Astrocyte (in vitro differentiated cells and primary cell): ENCODE data around the gene SPARC. TPM values are rescaled to one million over a fixed set of nuclear protein-coding genes. Genes with fewer than 3 reads are reported as not detected.

Source experiments
- DNase-seq: peaks from one replicate; pipeline ENCODE4 v3.0.0-alpha.2; 2010; ENCODE audit warnings: low read depth
- FAIRE-seq: peaks from 2 replicates; lab custom pipeline; 2011; peaks lifted over from hg19 to GRCh38; lab: Jason Lieb, UNC
- H2AFZ ChIP-seq: 2 replicates; pipeline ENCODE4 v1.6.0; 2012; ENCODE audit warnings: low read depth, low read length, inconsistent platforms
- H3K27ac ChIP-seq: 2 replicates; pipeline ENCODE4 v1.5.1; 2011; ENCODE audit warnings: low read depth, low read length, inconsistent platforms
- H3K27me3 ChIP-seq: 2 replicates; pipeline ENCODE4 v1.6.0; 2011; ENCODE audit warnings: low read length, inconsistent platforms; ENCODE audit not compliant: insufficient read depth
- H3K36me3 ChIP-seq: 2 replicates; pipeline ENCODE4 v1.5.1; 2011; ENCODE audit warnings: low read length, inconsistent platforms; ENCODE audit not compliant: insufficient read depth
- H3K4me1 ChIP-seq: 2 replicates; pipeline ENCODE4 v1.5.1; 2011; ENCODE audit warnings: low read length, inconsistent platforms; ENCODE audit not compliant: insufficient read depth
- H3K4me2 ChIP-seq: 2 replicates; pipeline ENCODE4 v1.6.0; 2012; ENCODE audit warnings: low read length, inconsistent platforms
- H3K4me3 ChIP-seq: 2 replicates; pipeline ENCODE4 v1.5.1; 2011; ENCODE audit warnings: low read depth, mild to moderate bottlenecking, low read length, inconsistent platforms; ENCODE audit not compliant: insufficient read depth
- H3K79me2 ChIP-seq: 2 replicates; pipeline ENCODE4 v1.6.0; 2012; ENCODE audit warnings: mild to moderate bottlenecking, low read length, inconsistent platforms; ENCODE audit not compliant: insufficient read depth
- H3K9ac ChIP-seq: 2 replicates; pipeline ENCODE4 v1.6.0; 2012; ENCODE audit warnings: mild to moderate bottlenecking, low read length, inconsistent platforms
- H3K9me3 ChIP-seq: 2 replicates; pipeline ENCODE4 v1.5.1; 2012; ENCODE audit warnings: low read depth, mild to moderate bottlenecking, low read length, inconsistent platforms; ENCODE audit not compliant: insufficient read depth
- H4K20me1 ChIP-seq: 2 replicates; pipeline ENCODE4 v1.6.0; 2012; ENCODE audit warnings: low read length, inconsistent platforms; ENCODE audit not compliant: insufficient read depth
- H3K27ac Mint-ChIP-seq: one replicate; pipeline ENCODE4 v1.8.0; 2021; ENCODE audit warnings: mild to moderate bottlenecking, mixed read lengths; ENCODE audit not compliant: unreplicated experiment
- H3K27me3 Mint-ChIP-seq: one replicate; pipeline ENCODE4 v1.8.0; 2021; ENCODE audit warnings: low read depth, mixed read lengths; ENCODE audit not compliant: unreplicated experiment
- H3K36me3 Mint-ChIP-seq: one replicate; pipeline ENCODE4 v1.8.0; 2021; ENCODE audit warnings: low read depth, mixed read lengths; ENCODE audit not compliant: unreplicated experiment
- H3K4me1 Mint-ChIP-seq: one replicate; pipeline ENCODE4 v1.8.0; 2021; ENCODE audit warnings: low read depth, mixed read lengths; ENCODE audit not compliant: unreplicated experiment
- H3K4me3 Mint-ChIP-seq: one replicate; pipeline ENCODE4 v1.8.0; 2021; ENCODE audit warnings: mild to moderate bottlenecking, moderate library complexity, mixed read lengths; ENCODE audit not compliant: unreplicated experiment
- H3K9me3 Mint-ChIP-seq: one replicate; pipeline ENCODE4 v1.8.0; 2021; ENCODE audit warnings: mild to moderate bottlenecking, mixed read lengths; ENCODE audit not compliant: unreplicated experiment
- EZH2 ChIP-seq: IDR thresholded peaks from 2 replicates; pipeline ENCODE4 v1.6.1; 2012; ENCODE audit warnings: mild to moderate bottlenecking, low read length, inconsistent platforms; ENCODE audit not compliant: insufficient read depth
- total RNA-seq: library from RNA; stranded (reverse); gene quantifications from 2 replicates; pipeline ENCODE4 v1.2.1, GENCODE V29; 2021
- TF ChIP-seq, protein P1 (sequence below): IDR thresholded peaks from 2 replicates; pipeline ENCODE4 v1.5.1; 2011; ENCODE audit warnings: low read depth, mild to moderate bottlenecking, inconsistent platforms, low read length, moderate library complexity; ENCODE audit not compliant: insufficient read depth

Gene SPARC
- total RNA-seq, 1 donor from 2014 or later, result 15,667 TPM

DNA sequence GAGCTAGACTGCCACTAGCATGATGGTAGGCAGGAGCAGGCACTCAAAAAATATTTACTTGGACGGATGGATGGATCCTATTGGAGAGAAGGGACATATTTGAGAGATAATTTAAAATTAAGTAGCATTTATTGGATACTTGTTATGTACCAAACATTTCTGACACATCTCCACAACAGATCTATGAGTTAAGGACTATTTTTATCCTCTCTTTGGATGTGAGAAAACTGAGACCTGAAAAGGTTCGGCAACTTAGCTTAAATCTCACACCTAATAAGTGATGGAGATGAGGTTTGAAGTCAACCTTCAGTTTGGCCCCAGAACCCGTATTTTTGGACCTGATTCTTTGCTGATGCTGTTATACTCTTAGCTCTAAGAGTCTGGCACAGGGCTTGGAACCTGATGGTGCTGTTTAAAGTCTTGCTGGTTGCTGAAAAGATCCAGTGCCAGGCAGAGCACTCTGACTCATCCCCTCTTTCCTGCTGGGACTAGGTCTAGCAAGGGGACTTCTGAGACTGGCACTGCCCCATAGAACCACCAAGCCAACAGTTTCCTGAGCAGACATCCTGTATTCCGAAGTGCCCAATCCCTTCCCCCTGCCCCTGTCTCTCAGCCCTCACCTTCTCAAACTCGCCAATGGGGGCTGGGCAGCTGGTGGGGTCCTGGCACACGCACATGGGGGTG lies 15.6 kb downstream of the SPARC start:
- Histone ChIP-seq H4K20me1 (peaks cover 96% of the 10 kb centered on the region), H3K9ac (peak overlapping the region; percentile 72), H3K27me3 (no peaks in the 10 kb centered on the region), H3K79me2 (peaks cover 87% of the 10 kb centered on the region), H3K27ac (peak overlapping the region; percentile 83), H2AFZ (no peak overlapping the region), H3K4me2 (peak overlapping the region; percentile 32), H3K4me3 (no peak overlapping the region), H3K9me3 (no peaks in the 10 kb centered on the region), H3K4me1 (peaks cover 71% of the 10 kb centered on the region), H3K36me3 (peaks cover 90% of the 10 kb centered on the region)
- no peak for DNase-seq
- FAIRE-seq, result no peak
- Mint-ChIP-seq H3K27ac (peak overlapping the region; percentile 94), H3K4me1 (peaks cover 80% of the 10 kb centered on the region), H3K36me3 (peaks cover 55% of the 10 kb centered on the region), H3K9me3 (no peaks in the 10 kb centered on the region), H3K27me3 (no peaks in the 10 kb centered on the region), H3K4me3 (no peak overlapping the region)
- TF ChIP-seq, protein P1, sequence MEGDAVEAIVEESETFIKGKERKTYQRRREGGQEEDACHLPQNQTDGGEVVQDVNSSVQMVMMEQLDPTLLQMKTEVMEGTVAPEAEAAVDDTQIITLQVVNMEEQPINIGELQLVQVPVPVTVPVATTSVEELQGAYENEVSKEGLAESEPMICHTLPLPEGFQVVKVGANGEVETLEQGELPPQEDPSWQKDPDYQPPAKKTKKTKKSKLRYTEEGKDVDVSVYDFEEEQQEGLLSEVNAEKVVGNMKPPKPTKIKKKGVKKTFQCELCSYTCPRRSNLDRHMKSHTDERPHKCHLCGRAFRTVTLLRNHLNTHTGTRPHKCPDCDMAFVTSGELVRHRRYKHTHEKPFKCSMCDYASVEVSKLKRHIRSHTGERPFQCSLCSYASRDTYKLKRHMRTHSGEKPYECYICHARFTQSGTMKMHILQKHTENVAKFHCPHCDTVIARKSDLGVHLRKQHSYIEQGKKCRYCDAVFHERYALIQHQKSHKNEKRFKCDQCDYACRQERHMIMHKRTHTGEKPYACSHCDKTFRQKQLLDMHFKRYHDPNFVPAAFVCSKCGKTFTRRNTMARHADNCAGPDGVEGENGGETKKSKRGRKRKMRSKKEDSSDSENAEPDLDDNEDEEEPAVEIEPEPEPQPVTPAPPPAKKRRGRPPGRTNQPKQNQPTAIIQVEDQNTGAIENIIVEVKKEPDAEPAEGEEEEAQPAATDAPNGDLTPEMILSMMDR, result no peak
- TF ChIP-seq EZH2, result no peak

- Histone ChIP-seq H3K36me3 (peaks cover 90% of the 10 kb centered on the region), H3K9ac (peak overlapping the region; percentile 72)
These were observed 16.5 kb downstream of the SPARC start for GRCh38 chr5:151670083-151670686.

More at GRCh38 chr5:151670083-151670686, 16.5 kb downstream of the SPARC start:
- Mint-ChIP-seq H3K9me3 (no peaks in the 10 kb centered on the region), H3K27me3 (no peaks in the 10 kb centered on the region), H3K4me3 (peak overlapping the region; percentile 47), H3K27ac (peak overlapping the region; percentile 94), H3K36me3 (peaks cover 55% of the 10 kb centered on the region), H3K4me1 (peaks cover 80% of the 10 kb centered on the region)
- H3K79me2 ChIP-seq, result peaks cover 85% of the 10 kb centered on the region
- FAIRE-seq (no peak), DNase-seq (no peak)
- peaks cover 71% of the 10 kb centered on the region for H3K4me1 ChIP-seq
- no peak overlapping the region for H3K4me3 ChIP-seq
- H4K20me1 ChIP-seq, result peaks cover 96% of the 10 kb centered on the region
- no peaks in the 10 kb centered on the region for H3K9me3 ChIP-seq
- H3K4me2 ChIP-seq, result peak overlapping the region; percentile 1
- H3K27ac ChIP-seq, result peak overlapping the region; percentile 83
- H2AFZ ChIP-seq, result no peak overlapping the region
- TF ChIP-seq, protein P1, result no peak
- TF ChIP-seq EZH2, result no peak
- H3K27me3 ChIP-seq, result no peaks in the 10 kb centered on the region
